NCI-H526 treated with DMSO at 0.1 percent for 48 hours (cell line): ENCODE data around the gene ZNF804B.

ENCODE experiments used
- DNase-seq: peaks from one replicate; lab custom pipeline; 2025; lab: John Stamatoyannopoulos, UW

Gene ZNF804B

DNA sequence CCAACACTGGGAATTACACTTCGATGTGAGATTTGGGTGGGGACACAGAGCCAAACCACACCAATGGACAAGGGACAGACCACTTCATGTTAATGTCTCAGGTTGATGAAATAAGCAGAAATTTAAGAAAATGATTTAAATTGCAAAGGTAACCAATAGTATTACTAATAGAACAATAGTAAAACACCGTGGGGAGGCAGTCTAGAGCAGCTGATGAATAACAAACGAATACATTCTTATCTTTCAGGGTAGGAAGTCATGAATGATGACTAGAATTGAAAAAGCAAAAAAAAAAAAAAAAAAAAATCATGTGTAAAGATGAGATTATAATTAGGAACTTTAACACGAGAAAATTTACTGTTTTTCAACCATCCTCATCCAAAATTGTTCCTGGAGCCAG, 207.9 kb downstream of the ZNF804B start:
- DNase-seq: no peak

- no peak for DNase-seq
Measured at GRCh38 chr7:88969167-88969566, 209.7 kb downstream of the ZNF804B start.

DNA sequence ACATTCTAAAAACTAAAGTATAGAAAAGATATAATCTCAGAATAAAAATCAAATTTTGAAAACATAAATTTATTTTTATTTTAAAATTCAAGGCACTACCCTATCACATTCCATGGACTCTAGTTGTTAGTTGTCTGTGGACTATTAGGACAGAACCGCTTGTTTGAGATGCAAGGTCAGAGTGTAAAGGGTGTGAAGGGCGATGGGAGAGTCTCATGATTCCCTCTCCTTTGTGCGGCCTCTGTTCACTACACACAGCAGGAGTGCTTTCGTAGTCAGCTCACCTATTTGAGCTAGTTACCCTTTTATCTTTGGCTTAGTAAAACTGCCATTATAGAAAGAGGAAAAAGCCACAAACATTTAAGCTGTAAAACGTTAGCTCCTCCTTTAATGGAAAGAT, 225.8 kb downstream of the ZNF804B start:
- DNase-seq: no peak

- DNase-seq: no peak
Measured at GRCh38 chr7:89001306-89001705, 241.8 kb downstream of the ZNF804B start.

DNA sequence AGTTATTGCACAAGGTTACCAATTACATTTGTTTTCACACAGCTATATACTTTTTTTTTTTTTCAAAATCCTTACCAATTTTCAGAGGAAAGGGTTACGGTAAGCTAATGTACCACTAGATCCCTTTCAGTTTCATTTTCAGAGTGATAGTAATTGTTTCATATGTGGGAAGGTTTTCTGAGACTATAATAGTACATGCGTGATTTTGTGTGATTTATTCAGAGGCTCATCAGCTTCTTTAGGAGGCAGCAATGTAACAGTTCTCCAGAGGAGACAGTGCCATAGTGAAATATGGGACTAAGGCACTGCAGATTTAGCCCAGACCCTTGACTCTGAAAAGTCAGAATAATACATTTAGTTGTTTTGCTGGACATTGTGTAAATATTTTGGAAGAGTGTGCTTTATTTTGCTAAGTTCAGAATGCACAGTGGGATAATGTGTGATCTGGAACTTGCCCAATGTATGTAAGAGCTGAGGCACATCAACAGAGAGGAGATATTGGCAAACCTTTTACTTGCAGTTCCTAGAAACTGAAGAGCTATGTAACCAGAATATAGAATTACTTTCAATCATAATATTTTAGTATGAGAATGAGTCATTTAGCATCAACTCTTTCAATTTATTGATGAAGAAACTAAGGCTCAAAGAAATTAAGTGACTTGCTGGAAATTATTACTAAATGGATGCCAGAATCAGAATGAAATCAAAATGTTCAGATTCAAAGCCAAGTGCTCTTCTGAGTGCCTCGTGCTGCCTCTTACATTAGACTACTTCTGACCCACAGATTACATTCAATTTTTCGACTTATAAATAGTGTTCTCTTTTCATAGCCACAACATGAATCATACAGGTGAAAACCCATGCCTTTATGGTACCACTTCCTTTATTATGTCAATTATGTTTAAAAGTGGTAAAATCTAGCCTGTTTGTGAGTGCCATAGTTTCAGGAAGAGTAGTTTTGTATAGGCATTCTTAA, 243.8 kb downstream of the ZNF804B start:
- no peak for DNase-seq

DNA sequence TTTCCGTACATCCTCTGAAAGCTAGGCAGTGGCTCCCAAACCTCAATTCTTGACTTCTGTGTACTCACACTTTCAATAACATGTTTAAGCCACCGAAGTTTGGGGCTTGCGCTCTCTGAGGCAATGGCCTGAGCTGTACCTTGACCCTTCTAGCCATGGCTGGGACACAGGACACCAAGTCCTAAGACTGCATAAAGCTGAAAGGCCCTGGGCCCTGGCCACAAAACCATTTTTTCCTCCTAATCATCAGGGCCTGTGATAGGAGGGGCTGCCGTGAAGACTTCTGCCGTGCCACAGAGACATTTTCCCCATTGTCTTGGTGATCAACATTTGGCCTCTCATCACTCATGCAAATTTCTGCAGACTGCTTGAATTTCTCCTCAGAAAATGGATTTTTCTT, 252.5 kb downstream of the ZNF804B start:
- no peak for DNase-seq

DNA sequence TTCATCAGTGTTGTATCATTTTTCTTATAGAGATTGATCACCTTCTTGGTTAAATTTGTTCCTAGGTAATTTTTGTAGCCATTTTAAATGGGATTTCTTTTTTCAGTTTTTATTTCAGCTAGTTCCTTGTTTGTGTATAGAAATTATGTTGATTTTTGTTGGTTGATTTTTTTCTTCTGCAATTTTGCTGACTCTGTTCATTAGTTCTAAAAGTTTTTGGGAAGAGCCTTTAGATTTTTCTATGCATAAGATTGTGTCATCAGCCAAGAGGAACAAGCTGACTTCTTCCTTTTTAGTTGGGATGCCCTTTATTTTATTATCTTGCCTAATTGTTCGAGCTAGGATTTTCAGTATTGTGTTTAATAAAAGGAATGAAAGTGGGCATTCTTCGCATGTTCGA, 258.2 kb downstream of the ZNF804B start:
- no peak for DNase-seq

DNA sequence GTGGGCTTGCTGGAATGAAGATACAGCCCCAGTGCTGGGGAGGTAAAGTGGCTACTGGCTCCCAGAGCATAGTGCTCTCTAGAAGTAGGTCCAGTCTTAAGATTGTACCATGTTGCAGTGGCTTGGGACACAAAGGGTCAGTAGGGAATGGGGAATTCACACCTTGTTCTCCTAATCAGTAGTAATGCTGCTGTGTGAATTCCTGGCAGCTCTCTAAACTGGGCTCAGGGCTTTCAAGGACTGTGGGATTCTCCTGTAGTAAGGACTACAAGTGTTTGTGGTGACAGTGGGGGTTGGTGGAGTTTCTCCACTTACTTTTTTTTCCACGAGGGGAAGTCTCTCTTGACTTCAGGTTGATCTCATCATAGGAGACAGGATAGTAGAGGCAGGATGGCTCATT, 262.2 kb downstream of the ZNF804B start:
- DNase-seq: no peak

DNA sequence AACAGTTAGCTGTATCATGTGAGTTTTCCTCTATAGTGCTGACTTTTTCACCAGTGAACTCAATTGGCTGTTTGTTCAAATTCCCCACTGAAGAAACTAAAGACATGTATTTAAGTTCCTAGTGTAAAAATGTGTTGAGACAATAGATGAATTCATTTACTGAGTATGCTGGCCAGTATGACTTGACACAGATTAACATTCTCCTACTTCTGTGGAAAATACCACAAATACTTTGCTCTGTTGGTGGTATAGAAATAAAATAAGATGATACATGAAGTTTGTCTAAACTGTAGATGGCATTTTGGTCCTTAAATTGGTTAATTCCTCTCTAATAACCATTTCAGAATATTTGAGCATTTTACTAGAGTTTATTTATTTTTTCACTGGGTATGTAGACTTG, 263.7 kb downstream of the ZNF804B start:
- DNase-seq: no peak

DNA sequence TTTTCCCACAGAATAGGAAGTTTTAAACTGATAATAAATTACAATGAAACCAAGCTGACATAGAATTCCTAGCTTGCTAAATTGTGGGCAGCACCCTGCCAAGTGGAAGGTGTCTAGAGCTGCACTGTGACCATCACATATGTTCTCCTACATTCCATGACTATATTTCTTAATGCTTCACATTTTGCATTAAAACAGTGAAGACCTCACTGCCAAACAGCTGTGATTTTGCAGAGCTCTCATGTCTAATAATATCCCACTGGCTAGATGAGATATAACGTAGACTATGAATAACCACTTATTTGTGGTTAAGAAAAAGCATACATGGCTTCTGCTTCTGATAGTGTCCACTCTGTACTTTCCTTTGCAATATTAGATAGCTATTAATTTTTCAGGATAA, 264.4 kb downstream of the ZNF804B start:
- no peak for DNase-seq

GRCh38 chr7:89027781-89028180, 268.3 kb downstream of the ZNF804B start:
- DNase-seq: no peak

DNA sequence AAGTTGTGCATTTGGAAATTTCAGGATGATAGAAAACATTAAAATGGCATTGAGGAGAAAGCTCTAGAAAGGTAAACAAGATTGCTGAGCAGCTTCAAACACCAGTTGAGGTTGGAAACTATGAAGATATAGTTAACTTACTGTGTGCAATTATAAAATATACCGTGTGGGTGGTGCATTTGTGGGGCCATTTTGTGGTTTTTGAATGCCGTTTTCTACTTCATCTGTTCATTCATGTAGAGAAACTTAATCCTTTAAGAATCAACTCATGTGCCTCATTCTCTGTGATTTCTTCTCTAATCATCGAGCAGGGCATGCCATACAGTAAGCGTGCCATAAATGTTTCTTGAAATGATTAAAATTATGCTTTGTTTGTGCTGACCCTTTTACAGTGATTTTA, 268.8 kb downstream of the ZNF804B start:
- no peak for DNase-seq

DNA sequence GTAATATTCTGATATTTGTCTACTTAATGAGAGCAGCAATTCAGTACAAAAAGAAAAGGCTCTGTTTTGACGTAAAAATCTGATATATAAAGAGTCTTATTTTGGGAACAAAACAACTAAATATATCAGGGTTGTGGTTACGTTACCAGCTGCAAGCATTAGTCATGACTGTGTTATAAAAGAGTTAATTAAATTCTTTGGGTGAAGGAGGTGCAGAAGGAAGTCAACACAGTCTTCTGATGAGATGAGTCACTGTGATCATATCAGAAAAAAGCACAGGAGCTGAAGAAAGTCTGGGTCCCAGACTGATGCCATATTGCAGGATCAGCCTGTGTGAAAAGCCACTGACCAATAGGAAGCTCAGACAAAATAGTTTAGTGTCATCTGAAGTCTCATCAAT, 270.4 kb downstream of the ZNF804B start:
- no peak for DNase-seq

DNA sequence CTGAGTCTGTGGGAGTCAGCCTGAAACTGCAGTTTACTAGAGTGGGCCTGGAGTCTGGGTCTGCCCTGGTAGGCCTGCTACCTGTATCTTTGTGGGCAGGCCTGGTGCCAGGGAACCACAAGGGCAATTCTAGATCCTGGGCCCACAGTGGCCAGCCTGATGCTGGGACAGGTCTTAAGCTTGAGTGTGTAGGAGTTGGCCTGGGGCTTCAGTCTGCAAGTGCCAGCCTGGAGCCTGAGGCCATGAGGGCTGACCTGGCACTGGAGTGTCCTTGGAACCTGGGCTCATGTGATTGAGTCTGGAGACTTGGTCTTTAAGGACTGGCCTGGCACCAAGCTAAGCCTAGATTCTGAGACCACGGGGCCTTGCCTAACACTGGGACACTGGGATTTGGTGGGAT, 281.7 kb downstream of the ZNF804B start:
- DNase-seq: no peak

- DNase-seq: peak; percentile 35
Measured at GRCh38 chr7:89042940-89043339, 283.4 kb downstream of the ZNF804B start.

DNA sequence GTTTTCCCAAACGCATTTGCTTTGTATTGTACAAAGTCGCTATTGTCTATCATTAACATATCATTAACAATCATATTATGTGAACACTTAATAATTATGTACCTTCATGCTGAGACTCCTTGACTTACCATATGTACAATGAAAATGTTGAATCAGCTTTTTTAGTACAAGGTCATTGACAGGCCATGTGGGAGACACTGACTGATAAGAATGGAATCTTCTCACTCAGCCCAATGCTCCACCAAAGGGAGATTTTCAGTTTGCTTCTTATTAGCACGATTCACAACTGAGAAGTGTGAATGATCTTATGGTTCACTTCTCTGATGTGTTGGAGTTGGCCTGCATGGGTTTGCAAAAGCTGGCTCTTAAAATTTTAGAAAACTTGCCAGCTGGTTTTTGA, 289.5 kb downstream of the ZNF804B start:
- DNase-seq: no peak

DNA sequence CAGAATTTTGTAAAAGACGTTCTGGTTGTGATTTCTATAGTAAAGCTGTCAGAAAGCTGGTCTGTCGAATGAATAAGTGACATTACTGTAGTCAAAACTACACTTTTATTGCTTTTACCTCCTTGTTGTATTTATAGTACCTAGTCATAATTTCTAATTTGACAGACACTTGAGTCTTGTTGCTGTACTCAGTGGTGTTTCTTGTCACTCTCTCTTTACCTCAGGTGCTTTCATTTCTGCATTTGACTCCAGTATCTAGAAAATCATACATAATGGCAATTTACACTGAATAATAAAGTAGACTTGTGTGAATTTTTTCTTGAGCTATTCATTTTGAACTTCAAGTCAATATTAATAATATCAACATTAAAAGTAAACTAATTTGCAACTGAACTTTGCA, 293.6 kb downstream of the ZNF804B start:
- no peak for DNase-seq

- no peak for DNase-seq
Measured at GRCh38 chr7:89054361-89054760, 294.9 kb downstream of the ZNF804B start.

- no peak for DNase-seq
Measured at GRCh38 chr7:89060234-89060633, 300.7 kb downstream of the ZNF804B start.

- no peak for DNase-seq
Measured at GRCh38 chr7:89064831-89065230, 305.3 kb downstream of the ZNF804B start.

DNA sequence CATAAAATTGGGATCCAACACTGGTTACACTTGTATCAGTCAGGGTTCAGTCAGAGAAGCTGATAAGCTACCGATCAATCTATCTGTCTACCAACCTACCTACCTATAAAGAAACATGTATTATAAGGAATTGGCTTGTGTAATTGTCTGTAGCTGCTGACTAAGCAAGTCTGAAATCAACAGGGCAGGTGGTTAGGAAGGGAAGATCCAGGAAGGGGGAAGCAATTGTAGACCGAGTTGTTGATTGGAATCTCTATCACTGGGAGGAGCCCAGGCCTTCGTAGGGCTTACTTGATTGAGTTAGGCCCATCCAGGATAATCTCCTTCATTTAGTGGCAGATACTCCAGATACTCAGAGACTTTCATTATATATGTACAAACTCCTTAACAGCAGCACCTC, 307.5 kb downstream of the ZNF804B start:
- no peak for DNase-seq

DNA sequence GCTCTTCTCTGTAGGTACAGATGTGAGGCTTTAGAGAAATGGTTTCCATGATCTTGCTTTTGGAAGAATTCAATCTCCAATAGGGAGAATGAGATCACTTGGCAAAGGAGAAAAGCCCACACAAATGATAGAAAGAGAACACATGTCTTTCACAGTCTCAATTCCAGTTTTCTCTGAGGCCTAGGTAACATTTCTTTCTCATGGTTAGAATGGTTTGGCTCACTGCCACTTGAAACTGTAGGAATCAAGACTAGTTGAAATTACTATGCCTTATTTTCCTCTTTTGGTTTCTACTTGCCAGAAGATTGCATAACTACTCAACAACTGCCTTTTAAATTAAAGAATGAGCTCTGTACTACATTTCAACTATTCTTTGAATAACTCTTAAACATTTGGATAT, 312.6 kb downstream of the ZNF804B start:
- no peak for DNase-seq

GRCh38 chr7:89073776-89074175, 314.3 kb downstream of the ZNF804B start:
- DNase-seq: no peak

DNA sequence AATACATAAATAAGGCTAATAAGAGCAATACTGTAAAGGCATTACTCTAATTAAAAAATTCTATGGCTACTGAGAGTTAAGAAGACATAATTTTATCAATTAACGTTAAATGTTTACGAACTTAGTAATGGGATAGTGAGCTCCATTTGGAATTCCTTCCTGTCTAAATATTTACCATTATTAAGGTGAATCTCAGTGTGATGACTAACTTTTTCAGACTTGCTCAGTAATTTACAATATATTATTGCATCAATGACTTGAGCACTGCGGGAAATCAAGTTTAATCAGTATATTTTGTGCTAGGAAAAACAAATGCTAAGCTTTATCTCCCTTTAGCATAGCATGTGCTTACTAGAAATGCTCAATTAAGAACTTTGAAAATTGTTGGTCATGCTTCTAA, 318.5 kb downstream of the ZNF804B start:
- no peak for DNase-seq
